NK-92 (cell line): Measurements from ENCODE around the gene SOD2.
"Not testable (repeated sequence)": the region's sequence is repeated elsewhere in the genome, so short reads cannot be mapped to it uniquely, and the experiment has no call there.

Source experiments
- DNase-seq: peaks from one replicate; lab custom pipeline; 2025; ENCODE audit not compliant: unreplicated experiment; lab: John Stamatoyannopoulos, UW

Gene SOD2

GRCh38 chr6:159693128-159693893 lies at the start of gene SOD2:
Gene SOD2, minus strand, starts transcription at chr6:159693241. Its CDS starts 74 bp downstream, at chr6:159693167.
- no peak for DNase-seq

- DNase-seq, result no peak
These were observed 49.1 kb upstream of the SOD2 start for GRCh38 chr6:159742165-159742564.

- DNase-seq, result no peak
These were observed 46.3 kb upstream of the SOD2 start for GRCh38 chr6:159739341-159739740.

- no peak for DNase-seq
These were observed 43.9 kb upstream of the SOD2 start for GRCh38 chr6:159736908-159737307.

GRCh38 chr6:159733395-159733794 lies 40.4 kb upstream of the SOD2 start:
- DNase-seq, result not testable (repeated sequence)

- DNase-seq, result not testable (repeated sequence)
These were observed 39.5 kb upstream of the SOD2 start for GRCh38 chr6:159732550-159732949.

GRCh38 chr6:159730332-159730676 lies 37.3 kb upstream of the SOD2 start:
- DNase-seq, result no peak

- DNase-seq, result no peak
These were observed 36.7 kb upstream of the SOD2 start for GRCh38 chr6:159729598-159730331.

- DNase-seq, result no peak
These were observed 35.5 kb upstream of the SOD2 start for GRCh38 chr6:159728531-159728964.

- no peak for DNase-seq
These were observed 34.8 kb upstream of the SOD2 start for GRCh38 chr6:159727717-159728445.

GRCh38 chr6:159726918-159727716 lies 34.1 kb upstream of the SOD2 start, which contains the start of gene WTAP:
Gene WTAP, plus strand, starts transcription at chr6:159727506. Its CDS starts 8,760 bp downstream, at chr6:159736266.
- DNase-seq, result peak; percentile 78

- no peak for DNase-seq
These were observed 33.3 kb upstream of the SOD2 start for GRCh38 chr6:159726255-159726917.

GRCh38 chr6:159725208-159725607 lies 32.2 kb upstream of the SOD2 start:
- DNase-seq, result not testable (repeated sequence)

GRCh38 chr6:159724778-159725177 lies 31.7 kb upstream of the SOD2 start:
- DNase-seq, result no peak

GRCh38 chr6:159723259-159723658 lies 30.2 kb upstream of the SOD2 start:
- no peak for DNase-seq

GRCh38 chr6:159722655-159723054 lies 29.6 kb upstream of the SOD2 start:
- no peak for DNase-seq

- DNase-seq, result not testable (repeated sequence)
These were observed 28.9 kb upstream of the SOD2 start for GRCh38 chr6:159721981-159722380.

GRCh38 chr6:159720708-159721107 lies 27.7 kb upstream of the SOD2 start:
- no peak for DNase-seq

- DNase-seq, result no peak
These were observed 26.2 kb upstream of the SOD2 start for GRCh38 chr6:159719287-159719686.

- no peak for DNase-seq
These were observed 25.6 kb upstream of the SOD2 start for GRCh38 chr6:159718634-159719033.
